Body of pancreas (tissue), 4 donors: Measurements from ENCODE around the gene KDM1B.

Experiments
- POLR2A ChIP-seq, 3 donors: fragments of 450-650 bp; IDR thresholded peaks; one replicate each; pipeline ENCODE4 v1.6.1; 2016; ENCODE audit warnings: antibody characterized with exemption in 3 of 3, mild to moderate bottlenecking in 2 of 3
- TF ChIP-seq, protein P1 (sequence below), 7 experiments: fragments of 450-650 bp in 4 of 7; fragments of 200-600 bp in 3 of 7; sonication (generic) in 3 of 7; IDR thresholded peaks; one replicate each; pipeline ENCODE4 v1.5.1; 2016 to 2019; ENCODE audit warnings: antibody characterized with exemption in 7 of 7

- no peak for TF ChIP-seq POLR2A (IDR thresholded peaks at IDR 0.05)
- TF ChIP-seq, protein P1, sequence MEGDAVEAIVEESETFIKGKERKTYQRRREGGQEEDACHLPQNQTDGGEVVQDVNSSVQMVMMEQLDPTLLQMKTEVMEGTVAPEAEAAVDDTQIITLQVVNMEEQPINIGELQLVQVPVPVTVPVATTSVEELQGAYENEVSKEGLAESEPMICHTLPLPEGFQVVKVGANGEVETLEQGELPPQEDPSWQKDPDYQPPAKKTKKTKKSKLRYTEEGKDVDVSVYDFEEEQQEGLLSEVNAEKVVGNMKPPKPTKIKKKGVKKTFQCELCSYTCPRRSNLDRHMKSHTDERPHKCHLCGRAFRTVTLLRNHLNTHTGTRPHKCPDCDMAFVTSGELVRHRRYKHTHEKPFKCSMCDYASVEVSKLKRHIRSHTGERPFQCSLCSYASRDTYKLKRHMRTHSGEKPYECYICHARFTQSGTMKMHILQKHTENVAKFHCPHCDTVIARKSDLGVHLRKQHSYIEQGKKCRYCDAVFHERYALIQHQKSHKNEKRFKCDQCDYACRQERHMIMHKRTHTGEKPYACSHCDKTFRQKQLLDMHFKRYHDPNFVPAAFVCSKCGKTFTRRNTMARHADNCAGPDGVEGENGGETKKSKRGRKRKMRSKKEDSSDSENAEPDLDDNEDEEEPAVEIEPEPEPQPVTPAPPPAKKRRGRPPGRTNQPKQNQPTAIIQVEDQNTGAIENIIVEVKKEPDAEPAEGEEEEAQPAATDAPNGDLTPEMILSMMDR (IDR thresholded peaks at IDR 0.05), result no peak
Observed at GRCh38 chr6:18245079-18245478, 89.9 kb downstream of the KDM1B start.
